PFSK-1 (cell line): ENCODE measurements around the gene ALG14.

Experiments
- FOXP2 ChIP-seq: optimal IDR thresholded peaks from 2 replicates; pipeline ENCODE3; 2011; ENCODE audit warnings: borderline replicate concordance, control low read depth, inconsistent platforms; ENCODE audit not compliant: insufficient read depth; ENCODE audit errors: extremely low read length, extremely low read depth
- POLR2AphosphoS5 ChIP-seq: IDR thresholded peaks from 2 replicates; pipeline ENCODE4 v1.6.1; 2012; ENCODE audit warnings: low read depth, mild to moderate bottlenecking, control low read depth, low read length, moderate library complexity
- REST ChIP-seq, 2 experiments: IDR thresholded peaks; 2 replicates each; pipeline versions ENCODE4 v1.6.1 to v1.8.0; 2011 to 2012; ENCODE audit warnings: low read depth in 2 of 2, low read length in 2 of 2, control low read depth in 1 of 2, inconsistent platforms in 1 of 2, mild to moderate bottlenecking in 1 of 2, moderate library complexity in 1 of 2; ENCODE audit not compliant: insufficient read depth in 1 of 2
- SIN3A ChIP-seq: IDR thresholded peaks from 2 replicates; pipeline ENCODE4 v1.6.1; 2012; ENCODE audit warnings: mild to moderate bottlenecking, low read length, moderate library complexity, borderline replicate concordance; ENCODE audit not compliant: insufficient read depth
- TAF1 ChIP-seq: IDR thresholded peaks from 2 replicates; pipeline ENCODE4 v1.6.1; 2012; ENCODE audit warnings: low read length, control low read depth, borderline replicate concordance; ENCODE audit not compliant: insufficient read depth

ALG14 gene

GRCh38 chr1:94936861-94937620, 135.7 kb downstream of the ALG14 start:
- TF ChIP-seq POLR2AphosphoS5: no peak
- TF ChIP-seq SIN3A: no peak
- no peak for TF ChIP-seq FOXP2

DNA sequence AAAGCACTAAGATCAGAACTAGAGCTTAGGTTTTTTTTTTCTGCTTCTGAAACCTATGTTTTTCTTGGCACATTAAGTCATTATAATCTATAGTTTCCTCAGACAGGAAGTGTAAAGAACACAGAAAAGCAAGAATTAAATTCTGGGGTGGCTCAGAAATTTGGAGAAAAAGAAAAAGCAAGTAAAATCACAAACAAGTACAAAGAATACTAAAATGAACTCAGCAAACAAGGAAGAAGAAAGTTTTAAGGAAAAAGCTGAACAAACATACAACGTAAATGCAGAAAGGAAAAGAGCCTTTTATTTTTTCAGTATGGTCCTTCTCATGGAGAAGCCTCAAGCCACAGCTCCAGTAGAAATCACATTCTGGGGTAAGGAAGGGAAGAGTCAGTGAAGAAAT, 137.3 kb downstream of the ALG14 start:
- TF ChIP-seq TAF1 (no peak), REST (IDR thresholded peaks at IDR 0.05; ENCODE audit: insufficient read depth in 1 of 2, low read depth in 2 of 2, low read length in 2 of 2) (no peak), FOXP2 (no peak), SIN3A (no peak), POLR2AphosphoS5 (no peak)

- no peak for TF ChIP-seq FOXP2
- TF ChIP-seq SIN3A: no peak
- no peak for TF ChIP-seq POLR2AphosphoS5
- TF ChIP-seq TAF1: no peak
- TF ChIP-seq REST (IDR thresholded peaks at IDR 0.05; ENCODE audit: insufficient read depth in 1 of 2, low read depth in 2 of 2, low read length in 2 of 2): no peak
Observed at GRCh38 chr1:94935034-94935433, 137.7 kb downstream of the ALG14 start.

- TF ChIP-seq REST (IDR thresholded peaks at IDR 0.05; ENCODE audit: insufficient read depth in 1 of 2, low read depth in 2 of 2, low read length in 2 of 2) (no peak), TAF1 (no peak), POLR2AphosphoS5 (no peak), FOXP2 (no peak), SIN3A (no peak)
Observed at GRCh38 chr1:94934551-94934950, 138.2 kb downstream of the ALG14 start.

DNA sequence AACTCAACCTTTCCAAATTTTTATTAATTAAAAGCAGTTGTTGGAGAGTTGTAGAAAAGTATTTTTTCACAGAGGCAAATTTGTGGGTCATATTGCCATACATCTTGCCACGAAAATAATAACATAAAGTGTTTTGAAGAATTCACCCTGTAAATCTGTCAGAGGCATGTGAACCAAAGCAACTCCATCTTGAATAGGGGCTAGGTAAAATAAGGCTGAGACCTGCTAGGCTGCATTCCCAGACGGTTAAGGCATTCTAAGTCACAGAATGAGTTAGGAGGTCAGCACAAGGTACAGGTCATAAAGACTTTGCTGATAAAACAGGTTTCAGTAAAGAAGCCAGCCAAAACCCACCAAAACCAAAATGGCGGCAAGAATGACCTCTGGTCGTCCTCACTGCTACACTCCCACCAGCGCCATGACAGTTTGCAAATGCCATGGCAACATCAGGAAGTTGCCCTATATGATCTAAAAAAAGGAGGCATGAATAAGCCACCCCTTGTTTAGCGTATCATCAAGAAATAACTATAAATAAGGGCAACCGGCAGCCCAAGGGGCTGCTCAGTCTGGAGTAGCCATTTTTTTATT, 141.4 kb downstream of the ALG14 start:
- TF ChIP-seq FOXP2 (no peak), SIN3A (no peak), REST (IDR thresholded peaks at IDR 0.05; ENCODE audit: insufficient read depth in 1 of 2, low read depth in 2 of 2, low read length in 2 of 2) (no peak), TAF1 (no peak), POLR2AphosphoS5 (no peak)
